Gastrocnemius medialis (tissue), 4 donors: Measurements from ENCODE around the gene DHX34.

Experiments
- POLR2A ChIP-seq, 2 donors: fragments of 450-650 bp; IDR thresholded peaks; one replicate each; pipeline ENCODE4 v1.6.1; 2017; ENCODE audit warnings: antibody characterized with exemption in 2 of 2, mild to moderate bottlenecking in 2 of 2, moderate library complexity in 2 of 2
- TF ChIP-seq, protein P1 (sequence below), 5 experiments: fragments of 450-650 bp in 3 of 5; fragments of 200-600 bp in 2 of 5; sonication (generic) in 2 of 5; IDR thresholded peaks in 4 of 5; conservative IDR thresholded peaks in 1 of 5; 1 replicate in 4 of 5; 2 replicates in 1 of 5; pipeline ENCODE4 v1.5.1; 2016 to 2019; ENCODE audit warnings: antibody characterized with exemption in 5 of 5, mild to moderate bottlenecking in 3 of 5, moderate library complexity in 3 of 5

DNA sequence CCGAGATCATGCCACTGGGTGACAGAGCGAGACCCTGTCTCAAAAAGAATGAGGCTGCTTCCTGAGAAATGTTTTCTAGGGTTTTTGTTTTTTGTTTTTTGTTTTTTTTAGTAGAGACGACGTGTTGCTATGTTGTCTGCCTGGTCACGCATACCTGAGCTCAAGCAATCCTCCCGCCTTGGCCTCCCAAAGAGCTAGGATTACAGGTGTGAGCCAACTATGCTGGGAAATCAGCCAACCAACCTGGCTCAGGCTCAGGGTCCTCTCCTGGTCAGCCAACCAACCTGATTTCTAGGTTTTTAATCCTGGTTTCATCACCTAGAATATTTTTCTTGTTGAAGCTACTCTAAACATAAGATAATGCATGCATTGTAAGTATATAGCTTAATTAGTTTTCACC lies 7.8 kb downstream of the DHX34 start:
- TF ChIP-seq POLR2A (IDR thresholded peaks at IDR 0.05): no peak
- TF ChIP-seq, protein P1, sequence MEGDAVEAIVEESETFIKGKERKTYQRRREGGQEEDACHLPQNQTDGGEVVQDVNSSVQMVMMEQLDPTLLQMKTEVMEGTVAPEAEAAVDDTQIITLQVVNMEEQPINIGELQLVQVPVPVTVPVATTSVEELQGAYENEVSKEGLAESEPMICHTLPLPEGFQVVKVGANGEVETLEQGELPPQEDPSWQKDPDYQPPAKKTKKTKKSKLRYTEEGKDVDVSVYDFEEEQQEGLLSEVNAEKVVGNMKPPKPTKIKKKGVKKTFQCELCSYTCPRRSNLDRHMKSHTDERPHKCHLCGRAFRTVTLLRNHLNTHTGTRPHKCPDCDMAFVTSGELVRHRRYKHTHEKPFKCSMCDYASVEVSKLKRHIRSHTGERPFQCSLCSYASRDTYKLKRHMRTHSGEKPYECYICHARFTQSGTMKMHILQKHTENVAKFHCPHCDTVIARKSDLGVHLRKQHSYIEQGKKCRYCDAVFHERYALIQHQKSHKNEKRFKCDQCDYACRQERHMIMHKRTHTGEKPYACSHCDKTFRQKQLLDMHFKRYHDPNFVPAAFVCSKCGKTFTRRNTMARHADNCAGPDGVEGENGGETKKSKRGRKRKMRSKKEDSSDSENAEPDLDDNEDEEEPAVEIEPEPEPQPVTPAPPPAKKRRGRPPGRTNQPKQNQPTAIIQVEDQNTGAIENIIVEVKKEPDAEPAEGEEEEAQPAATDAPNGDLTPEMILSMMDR (IDR thresholded peaks at IDR 0.05 in 4 of 5, conservative IDR thresholded peaks at IDR 0.05 in 1 of 5): no peak
